Heart right ventricle (tissue), 16 donors: Measurements from ENCODE around the gene NDUFA6. TPM values are rescaled to one million over a fixed set of nuclear protein-coding genes. Genes with fewer than 3 reads are reported as not detected.

ENCODE experiments used
- ATAC-seq, 8 donors: fragments of 200-7000 bp; cut with Tn5 transposase; one replicate each; pipeline ENCODE4 v1.9.1; 2020; ENCODE audit warnings: mild to moderate bottlenecking in 8 of 8, moderate library complexity in 8 of 8, moderate number of reproducible peaks in 1 of 8
- DNase-seq, 2 donors: peaks; one replicate each; pipeline ENCODE4 v3.0.0-alpha.2; 2020
- H3K27ac ChIP-seq, 10 donors: fragments of 200-600 bp; sonication (generic) in 2 of 10; one replicate each; pipeline versions ENCODE4 v1.5.0 to v1.8.0; 2020 to 2022; ENCODE audit warnings: mild to moderate bottlenecking in 3 of 10
- H3K27me3 ChIP-seq, 7 donors: fragments of 200-600 bp; one replicate each; pipeline ENCODE4 v1.8.0; 2021 to 2022; ENCODE audit warnings: mild to moderate bottlenecking in 2 of 7
- H3K36me3 ChIP-seq, 9 donors: fragments of 200-600 bp; sonication (generic) in 1 of 9; one replicate each; pipeline versions ENCODE4 v1.5.0 to v1.8.0; 2020 to 2022; ENCODE audit warnings: mild to moderate bottlenecking in 2 of 9
- H3K4me1 ChIP-seq, 9 donors: fragments of 200-600 bp; sonication (generic) in 1 of 9; one replicate each; pipeline versions ENCODE4 v1.5.0 to v1.8.0; 2020 to 2022; ENCODE audit warnings: mild to moderate bottlenecking in 4 of 9
- H3K4me3 ChIP-seq, 10 donors: fragments of 200-600 bp; sonication (generic) in 2 of 10; one replicate each; pipeline versions ENCODE4 v1.5.0 to v1.8.0; 2020 to 2022; ENCODE audit warnings: mild to moderate bottlenecking in 7 of 10, moderate library complexity in 2 of 10
- H3K9me3 ChIP-seq, 11 donors: fragments of 200-600 bp in 10 of 11; sonication (generic) in 2 of 11; one replicate each; pipeline versions ENCODE4 v1.5.0 to v1.8.0; 2013 to 2022; ENCODE audit warnings: mild to moderate bottlenecking in 2 of 11, control low read depth in 1 of 11, moderate library complexity in 1 of 11
- CTCF ChIP-seq, 9 donors: fragments of 200-600 bp; sonication (generic) in 2 of 9; IDR thresholded peaks; one replicate each; pipeline versions ENCODE4 v1.5.0 to v1.8.0; 2021 to 2022; ENCODE audit warnings: antibody characterized with exemption in 9 of 9, mild to moderate bottlenecking in 5 of 9, moderate library complexity in 1 of 9
- WGBS, 2 donors: extraction: QIAGEN DNeasy Blood & Tissue Kit; methylation state at CpG; one replicate each; pipeline ENCODE4 v1.1.7; 2013; ENCODE audit warnings: inconsistent platforms in 1 of 2; 5-methylcytosine and 5-hydroxymethylcytosine counted together
- intact Hi-C, 10 donors: fragments of 100-400 bp; cut with DNase I; formaldehyde crosslinking; loops; one replicate each; pipeline versions ENCODE4 v1.11.1 to v1.14.2; 2022
- polyA plus RNA-seq, 2 donors: library from polyadenylated mRNA; stranded (reverse); fragments of 200-250 nt; gene quantifications; one replicate each; pipeline ENCODE4 v1.2.3, GENCODE V29; 2013
- total RNA-seq, 10 donors: library from RNA; stranded (reverse); fragmentation: NEBNext Ultra II Directional in 3 of 10; extraction: Animal tissue kit (Norgen Biotek cat#: 25700) in 3 of 10; gene quantifications; one replicate each; pipeline versions ENCODE4 v1.2.1 to v1.2.4, GENCODE V29; 2021 to 2023
- donor health status: Arrhythmogenic right ventricular cardiomyopathy.
- donor health status: ischemic (EF 13 %, LVEDD 7.1; RV severe dilation, severe dysfunction).
- donor health status: healthy with polysubstance abuse.
- donor health status: DM: no; HTN: yes; CAD: no.
- donor health status: DM: no; HTN: no; CAD: no.
- donor health status: ischemic (EF 25% LVEDD 6.9; RV normal size, moderate dysfunction).
- donor health status: ischemic (EF 25% LVEDD 5.7; RV mildly dilated, moderate dysfunction).
- donor health status: healthy.
- donor health status: DM: yes; HTN: yes; CAD: no.
- donor health status: Ischemic cardiomyopathy.
- donor health status: ischemic (EF 35%, LVEDD 5.7; RV mildly dilated, moderate dysfunction).
- donor health status: nonischemic (EF 11% LVEDD 7.7; RV severe dilation, severe dysfunction).
- donor health status: DM: yes; HTN: yes; CAD: no.
- donor health status: PGD.
- donor health status: ischemic (EF 29% LVEDD 5.4; RV normal size, mild dysfunction).
- donor health status: nonischemic (EF 23%, LVEDD 6.1; RV moderate dilation, normal function).

The NDUFA6 gene
- total and polyA plus RNA-seq, 12 donors = 179 to 479 (median 271) TPM

GRCh38 chr22:42079319-42080251 is 11.0 kb downstream of the NDUFA6 start, which contains the start of gene SMDT1:
Gene SMDT1, plus strand, starts transcription at chr22:42079700. Its CDS starts 69 bp downstream, at chr22:42079769.
- WGBS, 2 donors = 0 to 1% methylated on average over 71 of the region's 71 CpGs
- no peaks in the 10 kb centered on the region for H3K27me3 ChIP-seq
- H3K36me3 ChIP-seq = peaks cover 0 to 57% (median 4%) of the 10 kb centered on the region in 9 donors
- ATAC-seq (peak; percentile 93 to 96 (median 94)), DNase-seq (peak; percentile 99 to 100)
- intact Hi-C loops = loop anchor here in 6 of 10 donors (1.0 to 10.0 kb wide), 3 partner anchors 11 to 385 kb away; partner anchors contain the start of genes NDUFA6 (in 4 of the 6), SREBF2 (in 2 of the 6) and MEI1 (in 1 of the 6)
- H3K9me3 ChIP-seq = no peaks in the 10 kb centered on the region
- H3K27ac ChIP-seq = peak within 1 kb of the TSS; percentile 92 to 100 (median 98)
- peak within 1 kb of the TSS; percentile 50 to 79 (median 66) for H3K4me3 ChIP-seq
- peak in 1 of 9 donors; percentile 5 for TF ChIP-seq CTCF (IDR thresholded peaks at IDR 0.05)
- peaks cover 5 to 63% (median 35%) of the 10 kb centered on the region in 9 donors for H3K4me1 ChIP-seq

- Histone ChIP-seq H3K4me1 (peaks cover 9 to 69% (median 42%) of the 10 kb centered on the region in 9 donors), H3K9me3 (no peaks in the 10 kb centered on the region), H3K27ac (peak overlapping the region; percentile 92 to 100 (median 98)), H3K27me3 (no peaks in the 10 kb centered on the region), H3K4me3 (peak overlapping the region in 9 of 10 donors; percentile 50 to 79 (median 68)), H3K36me3 (peaks cover 0 to 48% (median 4%) of the 10 kb centered on the region in 9 donors)
- WGBS, 2 donors = 27 to 33% methylated on average over 24 of the region's 24 CpGs
- intact Hi-C loops = loop anchor here in 5 of 10 donors (1.0 to 10.0 kb wide), 3 partner anchors 12 to 384 kb away; partner anchors contain the start of genes NDUFA6 (in 2 of the 5), SREBF2 (in 2 of the 5) and MEI1 (in 1 of the 5)
- TF ChIP-seq CTCF (IDR thresholded peaks at IDR 0.05) = no peak
- ATAC-seq = peak; percentile 5 to 46 (median 14)
- no peak for DNase-seq
Measured at GRCh38 chr22:42078469-42079318, 11.9 kb downstream of the NDUFA6 start.

- H3K27me3 ChIP-seq = no peaks in the 10 kb centered on the region
- 90 to 94% methylated on average over 20 to 21 of the region's 21 CpGs for WGBS, 2 donors
- H3K9me3 ChIP-seq = no peaks in the 10 kb centered on the region
- ATAC-seq = no peak
- intact Hi-C loops = loop anchor here in 3 of 10 donors (10.0 kb wide), 2 partner anchors 243 to 383 kb away; partner anchors contain the start of genes SREBF2 (in 2 of the 3) and MEI1 (in 1 of the 3)
- H3K4me3 ChIP-seq = no peak overlapping the region
- H3K36me3 ChIP-seq = peaks cover 0 to 37% (median 0%) of the 10 kb centered on the region in 9 donors
- TF ChIP-seq CTCF (IDR thresholded peaks at IDR 0.05) = no peak
- peaks cover 9 to 68% (median 46%) of the 10 kb centered on the region in 9 donors for H3K4me1 ChIP-seq
- H3K27ac ChIP-seq = peak overlapping the region in 7 of 10 donors; percentile 96 to 100 (median 99)
- no peak for DNase-seq
Measured at GRCh38 chr22:42077486-42078125, 13.0 kb downstream of the NDUFA6 start.
